ENCODE measurements around the gene ATP2B2.

The ATP2B2 gene

DNA sequence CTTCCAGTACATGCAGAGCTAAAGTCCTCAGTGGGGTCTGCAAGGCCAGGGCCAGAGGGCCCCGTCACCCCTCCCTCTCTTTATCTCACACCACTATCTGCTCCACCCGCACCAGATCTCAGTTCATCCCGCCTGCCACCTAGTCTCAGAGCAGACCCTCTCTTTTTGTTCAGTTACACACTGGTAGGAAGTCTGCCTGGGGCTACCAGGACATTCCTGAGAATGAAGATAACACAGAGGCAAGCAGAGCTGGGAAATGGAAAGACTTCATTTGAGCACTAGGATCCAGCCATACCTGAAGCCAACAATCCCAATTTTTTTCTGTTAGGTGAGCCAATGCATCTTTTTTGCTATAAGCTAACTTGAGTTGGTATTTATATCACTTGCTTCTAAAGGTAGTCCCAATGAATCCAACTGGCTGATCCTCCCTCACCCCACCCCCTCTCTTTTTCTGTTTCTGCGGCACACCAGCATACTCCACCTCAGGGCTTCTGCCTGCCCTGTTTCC is 24.5 kb downstream of the ATP2B2 start:
- H3K4me2 ChIP-seq (ENCODE audit: low read depth, low read length, poor library complexity, severe bottlenecking), result no peak overlapping the region
- no peak overlapping the region for H3K4me3 ChIP-seq (ENCODE audit: low read length, poor library complexity, severe bottlenecking)
- no peaks in the 10 kb centered on the region for H3K9me3 ChIP-seq (ENCODE audit: insufficient read depth, low read depth, low read length)
- H3K27me3 ChIP-seq (ENCODE audit: insufficient read depth, low read length, poor library complexity, severe bottlenecking), result no peaks in the 10 kb centered on the region
- H3K36me3 ChIP-seq (ENCODE audit: insufficient read depth, low read length), result no peaks in the 10 kb centered on the region
- H3K9ac ChIP-seq (ENCODE audit: low read depth, low read length, poor library complexity, severe bottlenecking), result no peak overlapping the region
- no peaks in the 10 kb centered on the region for H3K79me2 ChIP-seq (ENCODE audit: insufficient read depth, low read length)
- no peaks in the 10 kb centered on the region for H3K9me2 ChIP-seq (replicated peaks; ENCODE audit: low read depth, low read length)
- no peaks in the 10 kb centered on the region for H3K4me1 ChIP-seq (ENCODE audit: insufficient read depth, low read length, poor library complexity, severe bottlenecking)
- no peaks in the 10 kb centered on the region for H4K20me1 ChIP-seq (ENCODE audit: insufficient read depth, low read length, poor library complexity, severe bottlenecking)
- TF ChIP-seq, protein P1, sequence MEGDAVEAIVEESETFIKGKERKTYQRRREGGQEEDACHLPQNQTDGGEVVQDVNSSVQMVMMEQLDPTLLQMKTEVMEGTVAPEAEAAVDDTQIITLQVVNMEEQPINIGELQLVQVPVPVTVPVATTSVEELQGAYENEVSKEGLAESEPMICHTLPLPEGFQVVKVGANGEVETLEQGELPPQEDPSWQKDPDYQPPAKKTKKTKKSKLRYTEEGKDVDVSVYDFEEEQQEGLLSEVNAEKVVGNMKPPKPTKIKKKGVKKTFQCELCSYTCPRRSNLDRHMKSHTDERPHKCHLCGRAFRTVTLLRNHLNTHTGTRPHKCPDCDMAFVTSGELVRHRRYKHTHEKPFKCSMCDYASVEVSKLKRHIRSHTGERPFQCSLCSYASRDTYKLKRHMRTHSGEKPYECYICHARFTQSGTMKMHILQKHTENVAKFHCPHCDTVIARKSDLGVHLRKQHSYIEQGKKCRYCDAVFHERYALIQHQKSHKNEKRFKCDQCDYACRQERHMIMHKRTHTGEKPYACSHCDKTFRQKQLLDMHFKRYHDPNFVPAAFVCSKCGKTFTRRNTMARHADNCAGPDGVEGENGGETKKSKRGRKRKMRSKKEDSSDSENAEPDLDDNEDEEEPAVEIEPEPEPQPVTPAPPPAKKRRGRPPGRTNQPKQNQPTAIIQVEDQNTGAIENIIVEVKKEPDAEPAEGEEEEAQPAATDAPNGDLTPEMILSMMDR (conservative IDR thresholded peaks at IDR 0.05; ENCODE audit: low read length), result no peak
- no peak for TF ChIP-seq EZH2phosphoT487 (IDR thresholded peaks at IDR 0.05; ENCODE audit: borderline replicate concordance)
- H2AFZ ChIP-seq (ENCODE audit: low read length), result no peak overlapping the region
- no peaks in the 10 kb centered on the region for H3F3A ChIP-seq (ENCODE audit: low read depth)

DNA sequence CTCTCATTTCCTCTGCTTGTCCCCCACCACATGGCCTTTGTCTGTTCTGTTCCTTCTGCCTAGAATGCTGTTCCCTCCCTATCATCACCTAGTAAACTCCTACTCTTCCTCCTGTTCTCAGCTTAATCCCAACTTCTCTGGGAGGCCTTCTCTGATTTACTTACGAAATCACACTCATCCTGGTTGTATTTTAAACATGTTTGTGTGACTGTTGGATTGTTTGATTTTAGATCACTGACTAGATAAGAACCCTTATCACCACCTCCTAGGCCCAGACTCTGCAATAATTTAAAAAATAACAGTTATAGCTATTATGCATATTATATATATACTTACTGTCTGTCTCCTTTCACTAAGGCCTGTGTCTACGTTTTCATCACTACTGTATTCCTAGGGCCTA is 26.1 kb downstream of the ATP2B2 start:
- TF ChIP-seq, protein P1 (conservative IDR thresholded peaks at IDR 0.05; ENCODE audit: low read length), result no peak
- TF ChIP-seq EZH2phosphoT487 (IDR thresholded peaks at IDR 0.05; ENCODE audit: borderline replicate concordance), result no peak
- Histone ChIP-seq H3K79me2 (ENCODE audit: insufficient read depth, low read length) (no peaks in the 10 kb centered on the region), H3K4me3 (ENCODE audit: low read length, poor library complexity, severe bottlenecking) (no peak overlapping the region), H2AFZ (ENCODE audit: low read length) (no peak overlapping the region), H3K4me2 (ENCODE audit: low read depth, low read length, poor library complexity, severe bottlenecking) (no peak overlapping the region), H3K27me3 (ENCODE audit: insufficient read depth, low read length, poor library complexity, severe bottlenecking) (no peaks in the 10 kb centered on the region), H3K9me3 (ENCODE audit: insufficient read depth, low read depth, low read length) (no peaks in the 10 kb centered on the region), H3K4me1 (ENCODE audit: insufficient read depth, low read length, poor library complexity, severe bottlenecking) (no peaks in the 10 kb centered on the region), H3K9ac (ENCODE audit: low read depth, low read length, poor library complexity, severe bottlenecking) (no peak overlapping the region), H4K20me1 (ENCODE audit: insufficient read depth, low read length, poor library complexity, severe bottlenecking) (no peaks in the 10 kb centered on the region), H3K36me3 (ENCODE audit: insufficient read depth, low read length) (no peaks in the 10 kb centered on the region), H3F3A (ENCODE audit: low read depth) (no peaks in the 10 kb centered on the region), H3K9me2 (replicated peaks; ENCODE audit: low read depth, low read length) (no peaks in the 10 kb centered on the region)

DNA sequence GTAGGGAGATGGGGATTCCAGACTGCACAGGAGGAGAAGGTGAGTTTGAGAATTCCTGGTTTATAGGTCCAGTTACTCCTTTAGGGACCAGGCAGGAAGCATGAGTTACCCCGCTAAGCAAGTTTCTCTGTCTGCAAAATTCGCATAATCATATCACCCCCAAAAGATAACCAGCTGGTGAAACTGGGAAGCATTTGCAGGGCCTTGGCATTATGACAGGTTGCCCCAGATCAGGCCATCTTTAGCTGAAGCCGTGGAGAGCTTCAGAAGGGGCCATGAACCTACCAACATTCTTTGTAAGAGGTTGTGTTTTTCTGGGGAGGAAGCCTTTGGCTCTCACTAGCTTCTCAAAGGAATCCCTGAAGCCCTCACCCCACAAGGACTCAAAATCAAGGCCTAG is 29.4 kb downstream of the ATP2B2 start:
- H3K4me2 ChIP-seq (ENCODE audit: low read depth, low read length, poor library complexity, severe bottlenecking), result no peak overlapping the region

More for the DNA sequence above, 29.4 kb downstream of the ATP2B2 start:
- no peaks in the 10 kb centered on the region for H3K36me3 ChIP-seq (ENCODE audit: insufficient read depth, low read length)
- no peaks in the 10 kb centered on the region for H3K4me1 ChIP-seq (ENCODE audit: insufficient read depth, low read length, poor library complexity, severe bottlenecking)
- no peaks in the 10 kb centered on the region for H3K27me3 ChIP-seq (ENCODE audit: insufficient read depth, low read length, poor library complexity, severe bottlenecking)
- no peaks in the 10 kb centered on the region for H3K9me2 ChIP-seq (replicated peaks; ENCODE audit: low read depth, low read length)
- H3K4me3 ChIP-seq (ENCODE audit: low read length, poor library complexity, severe bottlenecking), result no peak overlapping the region
- no peaks in the 10 kb centered on the region for H3F3A ChIP-seq (ENCODE audit: low read depth)
- no peaks in the 10 kb centered on the region for H3K9me3 ChIP-seq (ENCODE audit: insufficient read depth, low read depth, low read length)
- no peak for TF ChIP-seq EZH2phosphoT487 (IDR thresholded peaks at IDR 0.05; ENCODE audit: borderline replicate concordance)
- TF ChIP-seq, protein P1 (conservative IDR thresholded peaks at IDR 0.05; ENCODE audit: low read length), result no peak
- no peaks in the 10 kb centered on the region for H4K20me1 ChIP-seq (ENCODE audit: insufficient read depth, low read length, poor library complexity, severe bottlenecking)
- no peak overlapping the region for H3K9ac ChIP-seq (ENCODE audit: low read depth, low read length, poor library complexity, severe bottlenecking)
- H2AFZ ChIP-seq (ENCODE audit: low read length), result no peak overlapping the region
- H3K79me2 ChIP-seq (ENCODE audit: insufficient read depth, low read length), result no peaks in the 10 kb centered on the region

Data from Loucy (cell line).